ENCODE data around the gene REXO5. TPM values are rescaled to one million over a fixed set of nuclear protein-coding genes. Genes with fewer than 3 reads are reported as not detected.

REXO5 gene
- total and polyA plus RNA-seq, 9 of the 15 experiments (the other 6 are each of a cell fraction or from before 2014, with no cell fraction given): 10.5 to 45.1 (median 25.4) TPM

GRCh38 chr16:20760346-20760745, 46.0 kb upstream of the REXO5 start (continued):
- TF ChIP-seq TEAD1 (CRISPR knock-in tag; IDR thresholded peaks at IDR 0.05): peak in 1 of 2 experiments; percentile 79; a peak in 1 of 4 replicates

DNA sequence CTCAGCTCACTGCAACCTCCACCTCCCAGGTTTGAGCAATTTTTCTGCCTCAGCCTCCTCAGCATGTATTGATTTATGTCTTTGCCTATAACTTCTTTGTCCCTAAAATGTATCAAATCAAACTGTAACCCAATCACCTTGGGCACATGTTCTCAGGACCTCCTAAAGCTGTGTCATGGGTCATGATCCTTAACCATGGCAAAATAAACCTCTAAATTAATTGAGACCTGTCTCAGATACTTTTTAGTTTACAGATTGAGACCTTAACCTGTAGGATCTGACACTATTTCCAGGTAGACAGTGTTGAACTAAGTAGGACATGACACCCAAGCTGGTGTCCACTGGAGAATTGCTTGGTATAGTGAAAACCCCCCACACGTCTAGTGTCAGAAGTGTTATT, 45.2 kb upstream of the REXO5 start:
- Histone ChIP-seq H3K9me3 (replicated peaks; ENCODE audit: control insufficient read depth, insufficient read depth, low read depth, low read length) (peaks cover 18% of the 10 kb centered on the region), H3K27ac (ENCODE audit: extremely low read depth, low read depth, low read length) (peak overlapping the region; percentile 85), H2AFZ (ENCODE audit: low read depth, low read length) (no peak overlapping the region), H3K27me3 (ENCODE audit: control insufficient read depth in 2 of 2, insufficient read depth in 2 of 2, low read length in 2 of 2) (no peaks in the 10 kb centered on the region), H3K79me2 (ENCODE audit: control insufficient read depth, insufficient read depth, low read length) (peaks cover 23% of the 10 kb centered on the region), H3K9me1 (ENCODE audit: control insufficient read depth, insufficient read depth, low read length) (no peaks in the 10 kb centered on the region), H3K4me1 (replicated peaks in 1 of 2; ENCODE audit: control insufficient read depth in 2 of 2, insufficient read depth in 2 of 2, low read length in 2 of 2) (peaks cover 4 to 27% of the 10 kb centered on the region in 2 experiments; a peak in 4 of 5 replicates), H4K20me1 (replicated peaks; ENCODE audit: control insufficient read depth, insufficient read depth, low read length) (no peaks in the 10 kb centered on the region), H3K9ac (ENCODE audit: insufficient read depth in 1 of 2, low read depth in 2 of 2, low read length in 2 of 2) (no peak overlapping the region), H3K36me3 (ENCODE audit: control insufficient read depth, insufficient read depth, low read length) (peaks cover 3% of the 10 kb centered on the region; the same call in 1 of the 3 replicates), H3K4me2 (ENCODE audit: insufficient read depth, low read length) (no peak overlapping the region), H3K4me3 (no peak overlapping the region)
- ChIA-PET POLR2A (interaction anchor here (0.7 kb wide), 1 partner anchor 10 kb away, joined by 3 read pairs; no protein-coding TSS in a partner anchor), CTCF (ENCODE audit: low intra/inter-chr PET ratio) (no interaction called here)
- no peak for ATAC-seq
- in situ Hi-C loops (cut with MboI) (no loop called here), intact Hi-C loops (cut with micrococcal nuclease) (no loop called here)
- TF ChIP-seq, protein P1, sequence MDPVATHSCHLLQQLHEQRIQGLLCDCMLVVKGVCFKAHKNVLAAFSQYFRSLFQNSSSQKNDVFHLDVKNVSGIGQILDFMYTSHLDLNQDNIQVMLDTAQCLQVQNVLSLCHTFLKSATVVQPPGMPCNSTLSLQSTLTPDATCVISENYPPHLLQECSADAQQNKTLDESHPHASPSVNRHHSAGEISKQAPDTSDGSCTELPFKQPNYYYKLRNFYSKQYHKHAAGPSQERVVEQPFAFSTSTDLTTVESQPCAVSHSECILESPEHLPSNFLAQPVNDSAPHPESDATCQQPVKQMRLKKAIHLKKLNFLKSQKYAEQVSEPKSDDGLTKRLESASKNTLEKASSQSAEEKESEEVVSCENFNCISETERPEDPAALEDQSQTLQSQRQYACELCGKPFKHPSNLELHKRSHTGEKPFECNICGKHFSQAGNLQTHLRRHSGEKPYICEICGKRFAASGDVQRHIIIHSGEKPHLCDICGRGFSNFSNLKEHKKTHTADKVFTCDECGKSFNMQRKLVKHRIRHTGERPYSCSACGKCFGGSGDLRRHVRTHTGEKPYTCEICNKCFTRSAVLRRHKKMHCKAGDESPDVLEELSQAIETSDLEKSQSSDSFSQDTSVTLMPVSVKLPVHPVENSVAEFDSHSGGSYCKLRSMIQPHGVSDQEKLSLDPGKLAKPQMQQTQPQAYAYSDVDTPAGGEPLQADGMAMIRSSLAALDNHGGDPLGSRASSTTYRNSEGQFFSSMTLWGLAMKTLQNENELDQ (CRISPR knock-in tag; IDR thresholded peaks at IDR 0.05; ENCODE audit: borderline replicate concordance): no peak
- TF ChIP-seq ARID1B (IDR thresholded peaks at IDR 0.05) (no peak), SMAD2 (IDR thresholded peaks at IDR 0.05; ENCODE audit: low read depth, low read length) (no peak), ZNF766 (CRISPR knock-in tag; conservative IDR thresholded peaks at IDR 0.05) (peak; percentile 92), ZNF507 (tag; conservative IDR thresholded peaks at IDR 0.05) (no peak), MEIS2 (IDR thresholded peaks at IDR 0.05; ENCODE audit: partially characterized antibody) (no peak), HMG20B (CRISPR knock-in tag; IDR thresholded peaks at IDR 0.05) (no peak), BRF1 (IDR thresholded peaks at IDR 0.05; ENCODE audit: borderline replicate concordance, extremely low read depth, insufficient read length) (no peak), ZNF282 (CRISPR knock-in tag; IDR thresholded peaks at IDR 0.05) (no peak), MYC (IDR thresholded peaks at IDR 0.05; ENCODE audit: low read depth, low read length) (no peak), MYC (CRISPR knock-in tag; IDR thresholded peaks at IDR 0.05; ENCODE audit: borderline replicate concordance, low read depth) (peak; percentile 16; the same call in 1 of the 2 replicates), PHTF2 (CRISPR knock-in tag; IDR thresholded peaks at IDR 0.05) (no peak)
- TF ChIP-seq, protein P2, sequence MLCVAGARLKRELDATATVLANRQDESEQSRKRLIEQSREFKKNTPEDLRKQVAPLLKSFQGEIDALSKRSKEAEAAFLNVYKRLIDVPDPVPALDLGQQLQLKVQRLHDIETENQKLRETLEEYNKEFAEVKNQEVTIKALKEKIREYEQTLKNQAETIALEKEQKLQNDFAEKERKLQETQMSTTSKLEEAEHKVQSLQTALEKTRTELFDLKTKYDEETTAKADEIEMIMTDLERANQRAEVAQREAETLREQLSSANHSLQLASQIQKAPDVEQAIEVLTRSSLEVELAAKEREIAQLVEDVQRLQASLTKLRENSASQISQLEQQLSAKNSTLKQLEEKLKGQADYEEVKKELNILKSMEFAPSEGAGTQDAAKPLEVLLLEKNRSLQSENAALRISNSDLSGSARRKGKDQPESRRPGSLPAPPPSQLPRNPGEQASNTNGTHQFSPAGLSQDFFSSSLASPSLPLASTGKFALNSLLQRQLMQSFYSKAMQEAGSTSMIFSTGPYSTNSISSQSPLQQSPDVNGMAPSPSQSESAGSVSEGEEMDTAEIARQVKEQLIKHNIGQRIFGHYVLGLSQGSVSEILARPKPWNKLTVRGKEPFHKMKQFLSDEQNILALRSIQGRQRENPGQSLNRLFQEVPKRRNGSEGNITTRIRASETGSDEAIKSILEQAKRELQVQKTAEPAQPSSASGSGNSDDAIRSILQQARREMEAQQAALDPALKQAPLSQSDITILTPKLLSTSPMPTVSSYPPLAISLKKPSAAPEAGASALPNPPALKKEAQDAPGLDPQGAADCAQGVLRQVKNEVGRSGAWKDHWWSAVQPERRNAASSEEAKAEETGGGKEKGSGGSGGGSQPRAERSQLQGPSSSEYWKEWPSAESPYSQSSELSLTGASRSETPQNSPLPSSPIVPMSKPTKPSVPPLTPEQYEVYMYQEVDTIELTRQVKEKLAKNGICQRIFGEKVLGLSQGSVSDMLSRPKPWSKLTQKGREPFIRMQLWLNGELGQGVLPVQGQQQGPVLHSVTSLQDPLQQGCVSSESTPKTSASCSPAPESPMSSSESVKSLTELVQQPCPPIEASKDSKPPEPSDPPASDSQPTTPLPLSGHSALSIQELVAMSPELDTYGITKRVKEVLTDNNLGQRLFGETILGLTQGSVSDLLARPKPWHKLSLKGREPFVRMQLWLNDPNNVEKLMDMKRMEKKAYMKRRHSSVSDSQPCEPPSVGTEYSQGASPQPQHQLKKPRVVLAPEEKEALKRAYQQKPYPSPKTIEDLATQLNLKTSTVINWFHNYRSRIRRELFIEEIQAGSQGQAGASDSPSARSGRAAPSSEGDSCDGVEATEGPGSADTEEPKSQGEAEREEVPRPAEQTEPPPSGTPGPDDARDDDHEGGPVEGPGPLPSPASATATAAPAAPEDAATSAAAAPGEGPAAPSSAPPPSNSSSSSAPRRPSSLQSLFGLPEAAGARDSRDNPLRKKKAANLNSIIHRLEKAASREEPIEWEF (CRISPR knock-in tag; IDR thresholded peaks at IDR 0.05): no peak
- 64% methylated on average over 1 of the region's 1 CpG for WGBS (ENCODE audit: insufficient coverage, low coverage, missing lambda C conversion rate)
- no TSS peak for BruUV-seq (replicated peaks)
- DNase-seq (ENCODE audit: extremely low read depth in 1 of 4, low spot score in 3 of 4): no peak
- no peak for FAIRE-seq
